Measurements from ENCODE around the gene AFMID.

Gene AFMID

DNA sequence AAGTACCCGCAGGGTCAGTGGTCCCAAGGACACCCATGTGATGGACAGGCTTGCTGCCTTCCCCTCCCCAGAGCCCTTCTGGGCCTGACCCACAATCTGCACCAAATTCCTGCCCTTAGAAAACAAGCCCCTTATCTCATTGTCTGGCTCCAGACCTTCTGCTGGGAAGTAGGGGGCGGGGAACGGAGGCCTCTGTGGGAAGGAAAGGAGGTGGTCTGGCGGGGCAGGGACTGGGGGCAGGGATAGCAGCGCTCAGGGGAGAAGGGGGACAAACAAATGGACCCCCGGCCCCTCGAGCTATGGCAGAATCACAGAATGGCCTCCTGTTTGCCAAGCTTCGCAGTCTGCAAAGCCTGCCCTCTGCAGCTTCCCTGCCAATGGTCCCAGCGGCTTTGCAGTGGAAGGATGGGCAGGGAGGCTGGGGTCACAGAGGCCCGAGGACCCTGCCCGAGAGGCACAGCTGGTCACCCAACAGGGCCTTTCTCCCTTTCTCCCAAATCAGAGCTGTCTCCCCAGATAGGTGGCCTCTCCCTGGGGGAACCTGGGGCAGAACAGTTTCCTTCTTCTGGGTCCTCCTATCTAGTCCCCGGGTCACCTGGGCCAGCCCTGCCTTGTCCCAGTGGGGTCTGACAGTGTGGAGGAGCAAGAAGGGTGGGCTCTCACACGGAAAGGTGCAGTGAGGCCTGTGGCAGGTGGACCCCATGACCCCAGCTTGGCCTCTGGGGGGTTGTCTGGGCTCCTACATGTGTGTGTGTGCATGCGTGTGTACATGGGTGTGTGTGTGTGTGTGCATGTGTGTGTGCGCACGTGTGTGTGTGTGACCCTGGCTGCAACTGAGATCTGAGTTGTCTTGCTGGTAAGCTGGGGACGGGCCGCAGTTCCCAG lies 69.8 kb downstream of the AFMID start:
- no peak for DNase-seq

Measured in KG1 (cell line).